GM12872 (cell line): ENCODE measurements around the gene REXO4.

ENCODE experiments used
- CTCF ChIP-seq: IDR thresholded peaks from 3 replicates; pipeline ENCODE4 v1.5.1; 2011; ENCODE audit warnings: low read depth, mild to moderate bottlenecking, low read length, moderate library complexity; ENCODE audit not compliant: insufficient read depth

REXO4 gene

GRCh38 chr9:133375116-133375723 lies 42.6 kb downstream of the REXO4 start:
- peak; percentile 38; the same call in 1 of the 3 replicates for TF ChIP-seq CTCF

- no peak for TF ChIP-seq CTCF
These were observed 43.1 kb downstream of the REXO4 start for GRCh38 chr9:133374612-133375115.

GRCh38 chr9:133372144-133372543 lies 45.7 kb downstream of the REXO4 start:
- TF ChIP-seq CTCF = no peak

- TF ChIP-seq CTCF = no peak
These were observed 46.5 kb downstream of the REXO4 start for GRCh38 chr9:133371261-133371711.

- TF ChIP-seq CTCF = no peak
These were observed 47.1 kb downstream of the REXO4 start for GRCh38 chr9:133370685-133371084.

GRCh38 chr9:133369933-133370332 lies 47.9 kb downstream of the REXO4 start:
- TF ChIP-seq CTCF = no peak

- TF ChIP-seq CTCF = no peak
These were observed 48.4 kb downstream of the REXO4 start for GRCh38 chr9:133369422-133369821.
